GM19193 (cell line): Measurements from ENCODE around the gene ERVW-1.

Experiments
- POLR2A ChIP-seq: IDR thresholded peaks from 4 replicates; pipeline ENCODE4 v1.6.1; 2011; ENCODE audit not compliant: insufficient read depth, insufficient read length; ENCODE audit errors: extremely low read depth

Gene ERVW-1

DNA sequence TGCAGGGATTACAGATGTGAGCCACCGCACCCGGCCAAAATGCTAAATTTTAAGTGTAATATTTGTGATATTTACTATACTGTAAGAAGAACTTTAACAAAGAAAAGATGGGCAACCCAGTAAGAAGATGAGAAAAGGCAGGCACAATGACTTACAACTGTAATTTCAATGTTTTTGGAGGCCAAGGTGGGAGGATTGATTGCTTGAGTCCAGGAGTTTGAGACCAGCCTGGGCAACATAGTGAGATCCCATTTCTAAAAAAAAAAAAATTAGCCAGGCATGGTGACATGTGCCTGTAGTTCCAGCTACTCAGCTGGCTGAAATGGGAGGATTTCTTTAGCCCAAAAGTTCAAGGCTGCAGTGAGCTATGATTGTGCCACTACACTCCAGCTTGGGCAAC is 42.2 kb downstream of the ERVW-1 start:
- no peak for TF ChIP-seq POLR2A

DNA sequence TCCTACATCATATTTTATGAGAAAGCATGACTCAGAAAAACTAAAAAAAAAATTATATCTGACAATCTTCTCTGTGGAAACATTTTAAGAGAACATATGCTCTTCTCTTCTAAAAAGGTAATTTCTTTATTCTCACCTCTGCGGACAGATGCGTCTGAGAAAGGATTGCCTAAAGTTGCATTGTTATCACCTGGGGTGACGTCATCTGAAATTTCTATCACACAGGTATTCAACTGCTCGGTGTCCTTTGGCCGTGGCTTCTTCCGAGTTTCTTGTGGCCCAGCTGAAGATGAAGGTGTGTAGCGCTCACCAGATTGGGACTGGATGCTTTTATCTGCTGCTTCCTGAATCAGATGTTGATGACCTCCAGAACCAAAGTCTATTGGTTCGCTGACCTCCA is 44.7 kb downstream of the ERVW-1 start:
- no peak for TF ChIP-seq POLR2A

DNA sequence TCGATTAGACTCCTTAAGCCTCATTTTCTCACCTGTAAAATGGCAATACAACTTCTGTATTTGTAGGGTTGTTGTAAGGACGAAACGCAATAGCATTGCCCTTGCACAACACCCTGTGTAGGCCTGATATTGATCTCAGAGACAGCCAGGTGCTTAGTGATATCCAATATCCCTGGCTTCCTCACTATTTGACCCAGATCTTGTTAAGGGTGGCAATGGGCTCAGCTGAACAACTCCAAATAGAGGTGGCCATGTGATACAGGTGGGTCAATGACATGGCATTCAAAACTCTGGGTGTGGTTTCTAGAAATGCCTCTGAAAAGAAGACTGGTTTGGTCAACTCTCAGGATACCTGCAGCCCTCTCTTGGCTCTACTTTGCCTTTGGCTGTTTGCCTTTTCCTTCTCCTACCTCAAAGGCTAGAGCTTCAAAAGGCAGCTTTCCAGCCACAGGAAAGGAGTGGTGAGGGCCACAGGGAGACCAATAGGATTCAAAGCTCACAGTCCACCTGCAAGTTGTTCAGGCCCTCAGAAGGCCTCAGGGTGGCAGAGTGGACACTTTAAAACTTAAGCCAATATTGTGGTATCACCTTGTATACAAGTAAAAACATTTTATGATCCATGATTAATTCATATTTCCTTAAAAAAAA is 45.3 kb downstream of the ERVW-1 start:
- TF ChIP-seq POLR2A = no peak

DNA sequence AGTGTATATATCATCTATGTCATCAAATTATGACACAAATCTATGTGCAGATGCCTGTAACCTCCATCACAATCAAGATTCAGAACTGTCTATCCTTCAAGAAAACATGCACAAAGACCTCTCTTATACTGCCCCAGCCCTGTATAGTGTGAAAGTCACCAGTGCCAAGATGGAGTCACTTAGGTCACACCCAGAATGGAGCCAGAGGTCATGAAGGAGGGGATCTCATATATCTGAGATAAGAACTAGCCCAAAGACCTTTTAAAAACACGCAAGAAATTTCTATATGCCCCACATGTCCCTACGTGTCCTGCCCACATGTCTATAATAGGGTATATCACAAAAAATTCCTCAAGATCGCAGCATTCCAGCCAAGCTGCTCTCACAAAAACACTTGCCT is 50.6 kb downstream of the ERVW-1 start:
- no peak for TF ChIP-seq POLR2A

DNA sequence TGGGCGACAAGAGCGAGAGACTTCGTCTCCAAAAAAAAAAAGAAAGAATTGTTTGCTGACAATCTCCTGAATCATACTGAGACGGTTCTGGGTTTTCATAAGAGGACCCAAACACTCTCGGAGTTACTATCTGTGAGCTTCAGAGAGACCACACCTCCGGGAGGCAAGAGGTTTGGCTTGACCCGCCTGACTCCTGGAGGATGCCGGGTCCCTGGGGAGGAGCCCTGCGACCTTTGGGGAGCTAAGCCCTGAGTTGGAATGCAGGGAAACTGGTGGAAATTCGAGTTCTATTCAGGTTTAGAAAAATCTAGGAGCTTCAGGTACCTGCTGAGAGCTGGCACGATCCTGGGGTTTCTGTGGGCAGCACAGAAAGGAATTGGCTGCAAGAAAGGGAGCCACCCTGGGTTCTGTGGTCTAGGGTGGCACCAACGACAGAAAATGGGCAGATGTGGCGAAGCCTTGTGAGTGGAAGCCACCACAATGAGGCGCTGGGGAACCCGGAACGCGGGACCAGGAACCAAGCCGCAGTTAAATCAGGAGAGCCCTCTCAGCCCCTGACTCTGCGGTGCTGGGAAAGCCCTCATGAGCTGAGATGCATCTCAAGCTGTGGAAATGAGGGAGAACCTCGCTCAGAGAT is 52.3 kb downstream of the ERVW-1 start:
- TF ChIP-seq POLR2A = no peak

DNA sequence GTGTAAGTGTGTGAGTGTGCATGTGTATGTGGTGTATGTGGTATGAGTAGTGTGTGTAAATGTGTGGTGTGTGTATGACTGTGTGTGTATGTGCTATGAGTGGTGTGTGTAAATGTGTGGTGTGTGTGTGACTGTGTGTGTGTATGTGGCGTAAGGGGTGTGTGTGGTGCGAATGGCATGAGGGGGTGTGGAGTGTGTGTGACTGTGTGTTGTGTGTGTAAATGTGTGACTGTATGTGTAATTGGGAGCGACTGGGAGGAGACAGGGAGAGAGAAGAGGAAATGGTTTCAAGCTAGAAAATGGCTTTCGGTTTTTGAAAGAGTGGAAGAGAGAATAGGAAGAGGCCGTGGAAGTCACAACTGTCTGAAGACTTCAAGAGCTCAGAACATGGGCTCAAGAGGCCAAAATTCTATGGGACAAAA is 54.0 kb downstream of the ERVW-1 start:
- TF ChIP-seq POLR2A = no peak

DNA sequence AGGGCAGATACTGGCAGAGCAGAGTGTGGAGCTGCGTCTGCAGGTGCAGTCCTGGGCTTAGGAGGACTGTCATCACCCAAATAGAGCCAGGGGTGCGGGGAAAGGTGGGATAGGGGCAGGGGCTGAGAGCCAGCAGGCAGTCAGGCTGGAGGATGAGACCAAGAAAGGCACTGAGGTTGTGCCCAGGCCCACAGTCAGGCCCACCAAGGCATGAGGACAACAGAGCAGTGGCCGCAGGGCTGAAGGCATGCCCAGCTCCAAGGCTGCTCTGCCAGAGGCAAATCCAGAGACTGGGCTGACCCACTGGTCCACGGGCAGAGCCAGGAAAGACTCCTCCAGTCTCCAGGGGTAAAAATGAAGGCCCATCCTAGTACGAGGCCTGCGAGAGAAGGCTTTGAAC is 54.8 kb downstream of the ERVW-1 start:
- no peak for TF ChIP-seq POLR2A

DNA sequence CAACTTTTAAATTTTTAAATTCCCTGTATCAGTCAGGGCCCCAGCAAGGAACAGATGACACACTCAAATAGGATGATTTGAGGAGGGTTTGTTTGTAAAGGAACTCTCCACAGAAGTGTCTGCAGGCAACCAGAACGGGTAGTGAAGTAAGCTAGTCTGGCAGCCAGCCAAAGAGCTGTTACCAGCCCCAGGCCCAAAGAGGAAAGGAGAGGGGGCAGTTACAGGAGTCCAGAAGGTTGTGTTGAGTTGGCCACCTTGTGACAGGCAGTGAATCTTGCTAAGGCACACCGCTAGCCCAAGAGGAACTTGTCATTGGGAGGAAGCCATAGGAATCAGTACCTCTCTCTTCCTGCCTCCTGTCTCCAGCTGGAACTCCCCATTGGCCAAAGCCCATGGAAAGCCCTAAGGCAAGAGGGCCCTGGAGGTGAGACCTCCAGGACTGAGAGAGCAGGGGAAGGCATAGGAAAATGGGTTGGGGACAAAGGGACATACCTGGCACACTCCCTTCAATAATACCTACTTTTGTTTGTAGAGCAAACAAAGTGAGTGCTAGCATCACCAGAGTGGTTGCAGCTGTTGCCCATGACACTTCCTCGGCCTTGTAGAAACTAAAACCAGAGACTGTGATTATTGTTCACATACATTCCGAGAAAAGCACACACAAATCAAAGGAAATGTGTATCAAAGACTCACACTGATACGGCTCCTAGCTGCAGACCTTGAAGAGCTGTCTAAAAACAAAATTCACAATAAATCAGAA is 55.9 kb downstream of the ERVW-1 start:
- TF ChIP-seq POLR2A = no peak
